Dermis microvascular lymphatic vessel endothelial cell (primary cell): ENCODE results near the gene IPO9. TPM values are rescaled to one million over a fixed set of nuclear protein-coding genes. Genes with fewer than 3 reads are reported as not detected.
A peak's percentile ranks its signal among the peaks of the same experiment; 100 is the strongest.
"Not testable (repeated sequence)": the region's sequence is repeated elsewhere in the genome, so short reads cannot be mapped to it uniquely, and the experiment has no call there.

Experiments
- DNase-seq, 2 donors: peaks; one replicate each; pipeline versions ENCODE4 v3.0.0 to v3.0.0-alpha.2; 2010; ENCODE audit warnings: low read depth in 2 of 2
- total RNA-seq: library from RNA; depleted of rRNA; stranded (reverse); fragments of >200 nt; gene quantifications from 2 replicates; pipeline ENCODE4 v1.2.1, GENCODE V29; 2014

Gene IPO9
- total RNA-seq, 1 donor from 2014 or later = 19.6 TPM

- no peak for DNase-seq
Observed at GRCh38 chr1:201809876-201810275, 19.1 kb upstream of the IPO9 start.

DNA sequence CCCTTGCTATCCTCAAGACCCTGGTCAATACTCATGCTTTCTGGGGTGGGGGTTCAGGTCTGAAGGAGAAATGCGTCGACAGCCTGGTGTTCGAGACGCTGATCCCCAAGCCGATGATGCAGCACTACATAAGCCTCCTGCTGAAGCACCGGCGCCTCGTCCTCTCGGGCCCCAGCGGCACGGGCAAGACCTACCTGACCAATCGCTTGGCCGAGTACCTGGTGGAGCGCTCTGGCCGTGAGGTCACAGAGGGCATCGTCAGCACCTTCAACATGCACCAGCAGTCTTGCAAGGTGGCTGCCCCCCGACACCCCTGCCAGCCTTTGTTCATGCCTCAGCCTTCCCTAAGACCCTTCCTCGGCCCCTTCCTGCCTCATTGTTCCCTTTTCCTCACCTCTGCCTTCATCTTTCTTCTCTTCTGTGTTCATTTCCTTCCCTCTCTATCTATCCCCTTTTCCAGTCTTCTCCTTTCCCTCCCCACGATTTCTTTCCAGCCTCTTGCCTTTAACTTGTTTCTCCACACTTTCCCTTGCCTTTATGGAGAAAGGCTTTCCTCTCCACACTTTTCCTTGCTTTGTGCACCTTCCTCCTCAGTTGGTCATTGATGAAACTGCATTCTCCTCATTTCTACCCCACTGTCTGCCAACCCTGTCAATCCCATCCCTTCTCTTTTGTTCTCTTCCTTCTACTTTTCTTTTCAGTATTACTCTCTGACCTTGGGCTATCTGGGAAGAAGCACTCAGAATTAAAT lies 18.3 kb upstream of the IPO9 start:
- no peak for DNase-seq

DNA sequence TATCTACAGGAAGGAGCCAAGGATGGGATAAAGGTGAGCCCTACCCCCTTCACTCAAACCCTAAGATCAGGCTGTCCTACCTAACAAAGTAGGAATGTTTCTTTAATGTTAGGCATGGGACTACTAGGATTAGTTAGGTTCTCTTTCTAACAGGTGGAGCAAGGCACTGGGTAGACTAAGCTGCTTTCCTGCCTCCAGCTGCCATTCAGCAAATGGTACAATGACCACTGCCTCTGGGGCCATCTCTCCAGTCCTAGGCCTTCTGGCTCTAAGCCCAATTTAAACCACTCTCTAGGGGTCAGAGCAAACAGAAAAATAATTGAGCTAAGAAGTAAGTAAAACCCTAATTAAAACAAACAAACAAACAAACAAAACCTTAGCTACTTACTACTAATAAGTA lies 15.7 kb upstream of the IPO9 start:
- no peak for DNase-seq

DNA sequence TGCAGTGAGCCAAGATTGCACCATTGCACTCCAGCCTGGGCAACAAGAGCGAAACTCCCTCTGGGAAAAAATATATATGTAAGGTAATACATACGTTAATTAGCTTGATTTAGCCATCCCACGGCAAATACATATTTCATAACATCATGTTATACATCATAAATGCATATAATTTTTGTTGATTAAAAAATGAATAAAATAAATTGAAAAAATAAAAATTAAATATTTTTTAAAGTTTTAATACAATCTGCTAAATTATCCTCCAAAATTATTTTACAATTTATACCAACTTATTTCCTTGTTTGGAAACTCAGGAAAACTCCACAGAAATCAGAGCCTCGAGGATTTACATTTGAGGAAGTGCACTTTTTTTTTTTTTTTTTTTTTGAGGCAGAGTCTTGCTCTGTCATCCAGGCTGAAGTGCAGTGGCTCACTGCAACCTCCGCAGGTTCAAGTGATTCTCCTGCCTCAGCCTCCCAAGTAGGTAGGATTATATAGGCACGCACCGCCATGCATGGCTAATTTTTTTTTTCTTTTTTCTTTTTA lies 12.6 kb upstream of the IPO9 start:
- DNase-seq = no peak

DNA sequence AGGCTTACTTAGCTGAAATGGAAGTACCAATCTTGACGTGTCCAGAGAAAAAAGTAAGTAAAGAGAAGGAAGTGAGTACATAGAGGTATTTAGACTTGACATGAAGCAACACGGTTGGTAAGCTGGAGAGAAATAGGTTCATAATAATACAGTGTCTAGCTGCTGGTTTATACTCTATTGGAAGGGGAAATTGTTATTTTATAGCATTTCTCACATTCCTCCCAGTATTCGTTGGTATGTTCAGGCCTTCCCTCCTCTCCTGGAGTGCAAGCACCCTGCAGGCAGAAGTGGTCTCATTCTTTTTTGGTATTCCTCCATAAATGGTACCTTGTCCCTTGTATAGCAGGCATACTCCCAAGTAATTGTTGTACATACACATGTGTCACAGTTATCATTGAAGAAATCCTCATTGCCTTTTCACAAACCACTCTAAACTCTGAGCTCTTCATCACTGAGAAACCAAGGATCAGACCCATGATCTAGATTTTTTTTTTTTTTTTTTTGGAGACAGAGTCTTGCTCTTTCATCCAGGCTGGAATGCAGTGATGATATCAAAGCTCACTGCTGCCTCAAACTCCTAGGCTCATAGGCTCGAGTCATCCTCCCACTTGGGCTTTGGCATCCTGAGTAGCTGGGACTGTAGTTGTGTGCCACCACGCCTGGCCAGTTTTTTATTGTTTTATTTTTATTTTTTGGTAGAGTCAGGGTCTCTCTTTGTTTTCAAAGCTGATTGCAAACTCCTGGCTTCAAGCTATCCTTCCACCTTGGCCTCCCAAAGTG lies 9.8 kb upstream of the IPO9 start:
- no peak for DNase-seq

GRCh38 chr1:201820413-201820812 lies 8.5 kb upstream of the IPO9 start:
- DNase-seq = no peak

DNA sequence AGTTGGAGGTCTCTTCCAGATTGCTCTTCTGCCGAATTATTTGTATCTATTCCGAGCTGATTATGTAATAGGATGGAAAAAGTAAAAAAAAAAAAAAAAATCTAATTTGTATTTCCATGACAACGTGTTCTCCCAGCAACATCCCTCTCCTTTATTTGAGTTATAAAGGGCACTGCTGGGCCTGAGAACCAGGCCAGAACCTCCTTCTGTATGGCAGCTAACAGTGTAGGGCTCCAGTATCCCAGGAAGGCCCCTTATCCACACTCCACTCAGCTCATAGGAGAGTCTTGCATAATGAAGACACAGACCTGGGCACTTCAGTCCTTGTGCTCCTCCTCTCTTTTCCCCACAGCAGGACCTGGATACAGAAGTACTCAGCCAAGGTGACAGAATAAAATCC lies 3.7 kb upstream of the IPO9 start:
- no peak for DNase-seq

GRCh38 chr1:201826830-201827229 lies 2.1 kb upstream of the IPO9 start:
- DNase-seq = no peak

- DNase-seq = no peak
Observed at GRCh38 chr1:201827321-201828216, 1.4 kb upstream of the IPO9 start.

DNA sequence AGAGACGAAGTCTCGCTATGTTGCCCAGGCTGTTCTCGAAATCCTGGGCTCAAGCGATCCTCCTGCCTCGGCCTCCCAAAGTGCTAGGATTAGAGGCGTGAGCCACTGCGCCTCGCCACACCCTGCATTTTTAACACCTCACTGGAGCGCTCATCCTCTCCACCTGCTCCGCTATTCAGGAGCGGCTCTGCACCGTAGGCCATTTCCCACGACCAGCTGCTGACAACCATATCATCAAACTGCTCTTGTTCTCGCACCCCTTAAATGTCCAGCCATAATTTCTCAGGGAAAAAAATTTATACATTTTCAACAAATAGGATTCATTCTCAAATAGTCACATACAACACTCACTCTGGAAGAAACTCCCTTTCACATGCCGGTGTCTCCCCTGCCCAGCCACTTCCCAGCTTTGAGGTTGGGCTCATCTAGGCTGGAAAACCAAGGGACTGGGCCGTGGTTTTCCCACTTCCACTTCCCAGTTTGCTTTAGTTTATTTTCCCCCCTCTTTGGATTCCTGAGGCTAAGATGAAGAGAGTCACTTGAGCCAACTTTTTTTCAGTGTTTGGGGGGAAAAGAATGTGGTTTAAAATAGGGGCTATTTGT lies 639 bp upstream of the IPO9 start:
- no peak for DNase-seq

GRCh38 chr1:201831371-201831770 lies 2.4 kb downstream of the IPO9 start:
- DNase-seq = no peak

DNA sequence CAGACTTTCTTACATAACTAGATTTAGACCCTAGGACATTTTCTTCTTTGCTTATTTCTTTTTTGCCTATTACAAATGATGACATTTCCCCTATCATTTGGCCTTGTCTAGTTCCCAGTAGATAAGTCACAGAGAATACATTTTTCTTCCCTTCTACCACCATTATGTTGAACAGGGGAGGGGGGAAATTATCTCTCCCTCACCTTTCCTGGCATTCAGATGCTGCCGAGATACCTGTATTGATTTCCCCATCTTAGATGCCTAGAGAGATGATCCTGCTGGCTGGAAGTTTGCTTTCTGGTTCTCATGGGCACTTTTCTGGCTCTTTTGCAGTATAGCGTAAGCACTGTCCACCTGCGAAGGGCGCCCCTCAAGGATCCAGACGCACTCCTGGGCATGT lies 5.7 kb downstream of the IPO9 start:
- DNase-seq = no peak

DNA sequence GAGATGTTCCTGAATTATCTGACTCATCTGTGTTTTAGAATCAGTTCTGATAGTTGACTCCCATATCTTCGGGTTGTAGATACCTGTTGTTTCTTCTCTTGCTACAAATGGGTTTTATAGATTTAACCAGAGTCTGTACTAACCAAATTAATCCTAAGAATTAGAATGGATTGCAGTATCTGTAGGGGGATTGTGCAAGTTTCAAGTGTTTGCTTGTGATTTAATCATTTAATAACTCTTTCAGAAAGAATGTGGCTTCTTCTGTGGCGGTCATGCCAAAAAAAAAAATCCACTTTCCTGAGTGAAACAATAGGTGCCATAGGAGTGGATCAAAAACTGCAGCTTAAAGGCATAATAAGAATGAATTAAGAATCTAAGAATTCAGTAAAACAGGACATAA lies 9.4 kb downstream of the IPO9 start:
- peak in 1 of 2 donors; percentile 18 for DNase-seq

DNA sequence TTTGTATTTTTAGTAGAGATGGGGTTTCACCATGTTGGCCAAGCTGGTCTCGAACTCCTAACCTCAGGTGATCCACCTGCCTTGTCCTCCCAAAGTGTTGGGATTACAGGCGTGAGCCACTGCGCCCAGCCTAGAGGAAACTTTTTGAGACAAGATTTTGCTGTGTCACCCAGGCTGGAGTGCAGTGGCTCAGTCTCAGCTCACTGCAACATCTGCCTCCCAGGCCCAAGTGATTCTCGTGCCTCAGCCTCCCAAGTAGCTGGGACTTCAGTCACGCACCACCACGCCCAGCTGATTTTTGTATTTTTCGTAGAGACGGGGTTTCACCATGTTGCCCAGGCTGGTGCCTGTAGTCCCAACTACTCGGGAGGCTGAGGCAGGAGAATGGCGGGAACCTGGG lies 10.1 kb downstream of the IPO9 start:
- not testable (repeated sequence) for DNase-seq

GRCh38 chr1:201840055-201840454 lies 11.1 kb downstream of the IPO9 start:
- DNase-seq = no peak

DNA sequence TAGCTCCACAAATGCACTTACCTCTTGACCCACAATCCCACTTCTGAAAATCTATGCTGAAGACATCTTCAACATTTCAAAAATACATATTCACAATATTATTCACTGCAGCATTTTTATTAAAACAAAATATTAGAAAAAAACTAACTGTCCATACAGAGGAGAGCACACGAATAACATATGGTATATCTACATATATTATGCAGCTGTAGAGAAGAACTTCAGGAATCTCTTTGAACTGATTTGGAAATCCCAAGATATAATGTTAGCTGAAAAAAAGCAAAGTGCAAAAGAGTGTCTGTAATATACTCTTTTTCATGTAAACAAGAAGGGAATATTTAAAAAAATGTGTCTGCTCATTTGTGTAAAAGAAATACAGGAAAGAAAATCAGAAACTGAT lies 11.5 kb downstream of the IPO9 start:
- no peak for DNase-seq

GRCh38 chr1:201841265-201841912 lies 12.4 kb downstream of the IPO9 start:
- DNase-seq = no peak

- no peak for DNase-seq
Observed at GRCh38 chr1:201842472-201843027, 13.6 kb downstream of the IPO9 start.

DNA sequence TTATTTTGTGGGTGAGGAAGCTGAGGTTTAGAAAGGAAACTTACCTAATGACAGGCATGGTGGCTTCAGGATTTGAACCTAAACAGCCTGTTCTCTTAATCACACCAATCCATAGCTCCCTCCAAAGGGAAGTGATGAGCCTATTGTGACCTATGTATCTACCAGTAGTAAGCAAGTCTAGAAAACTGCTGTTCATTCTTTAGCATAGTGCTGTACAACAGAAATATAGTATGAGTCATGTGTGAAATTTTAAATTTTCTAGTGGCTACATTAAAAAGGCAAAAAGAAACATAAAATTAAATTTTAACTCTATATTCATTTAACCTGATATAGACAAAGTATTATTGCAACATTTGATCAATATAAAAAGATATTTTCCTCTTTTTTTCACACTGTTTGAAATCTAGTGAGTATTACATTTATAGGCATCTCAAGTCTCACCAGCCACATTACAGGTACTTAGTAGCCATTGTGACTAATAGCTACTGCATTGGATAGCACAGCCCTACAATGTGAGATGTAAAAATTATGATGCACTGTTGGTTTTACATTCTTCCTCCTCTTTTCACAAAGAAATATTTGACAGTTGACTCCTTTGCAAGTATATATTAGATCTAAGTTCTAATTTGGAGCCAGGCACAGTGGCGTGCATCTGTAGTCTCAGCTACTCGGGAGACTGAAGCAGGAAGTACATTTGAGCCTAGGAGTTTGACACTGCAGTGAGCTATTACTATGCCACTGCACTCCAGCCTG lies 16.6 kb downstream of the IPO9 start:
- no peak for DNase-seq

DNA sequence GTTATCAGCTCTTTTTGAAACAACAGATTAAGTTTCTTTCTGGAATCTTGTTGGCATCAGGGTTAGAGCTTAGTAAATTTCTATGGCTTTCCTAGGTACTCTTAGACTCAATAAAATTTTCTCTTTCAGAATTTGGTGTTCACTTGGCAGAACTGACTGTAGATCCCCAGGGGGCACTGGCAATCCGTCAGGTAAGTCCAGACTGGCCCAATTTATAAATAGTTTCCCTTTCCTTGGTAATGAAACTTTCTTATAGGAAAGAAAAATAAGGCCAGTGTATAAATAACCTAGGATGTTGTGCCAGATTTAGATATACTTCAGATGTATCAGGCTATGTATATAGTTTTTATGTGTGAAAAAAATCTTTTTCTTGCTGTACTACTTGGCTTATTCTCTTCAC lies 18.2 kb downstream of the IPO9 start:
- no peak for DNase-seq
